Ectodermal cell (in vitro differentiated cells): Measurements from ENCODE around the gene SYNRG.
A peak's percentile ranks its signal among the peaks of the same experiment; 100 is the strongest.

Experiments used
- H3K27ac ChIP-seq: 2 replicates; pipeline ENCODE4 v1.7.0; 2013; ENCODE audit warnings: mild to moderate bottlenecking, low read depth, low read length; ENCODE audit not compliant: insufficient read depth, poor library complexity, severe bottlenecking
- H3K27me3 ChIP-seq: 2 replicates; pipeline ENCODE4 v1.7.0; 2013; ENCODE audit warnings: mild to moderate bottlenecking, low read length; ENCODE audit not compliant: insufficient read depth, control insufficient read depth, poor library complexity, severe bottlenecking
- H3K36me3 ChIP-seq: one replicate; pipeline ENCODE4 v1.7.0; 2013; ENCODE audit warnings: low read length; ENCODE audit not compliant: control insufficient read depth, insufficient read depth
- H3K4me1 ChIP-seq: one replicate; pipeline ENCODE4 v1.7.0; 2013; ENCODE audit warnings: low read length; ENCODE audit not compliant: control insufficient read depth, insufficient read depth
- H3K4me3 ChIP-seq: 2 replicates; pipeline ENCODE4 v1.7.0; 2013; ENCODE audit warnings: low read depth, low read length, control low read depth; ENCODE audit not compliant: insufficient read depth
- H3K9me3 ChIP-seq: 2 replicates; pipeline ENCODE4 v1.7.0; 2013; ENCODE audit warnings: mild to moderate bottlenecking, low read length, moderate library complexity; ENCODE audit not compliant: control insufficient read depth
- WGBS, 2 experiments: methylation state at CpG; one replicate each; pipeline ENCODE4 v1.1.7; 2013; ENCODE audit warnings: missing lambda C conversion rate in 2 of 2; 5-methylcytosine and 5-hydroxymethylcytosine counted together

Gene SYNRG

DNA sequence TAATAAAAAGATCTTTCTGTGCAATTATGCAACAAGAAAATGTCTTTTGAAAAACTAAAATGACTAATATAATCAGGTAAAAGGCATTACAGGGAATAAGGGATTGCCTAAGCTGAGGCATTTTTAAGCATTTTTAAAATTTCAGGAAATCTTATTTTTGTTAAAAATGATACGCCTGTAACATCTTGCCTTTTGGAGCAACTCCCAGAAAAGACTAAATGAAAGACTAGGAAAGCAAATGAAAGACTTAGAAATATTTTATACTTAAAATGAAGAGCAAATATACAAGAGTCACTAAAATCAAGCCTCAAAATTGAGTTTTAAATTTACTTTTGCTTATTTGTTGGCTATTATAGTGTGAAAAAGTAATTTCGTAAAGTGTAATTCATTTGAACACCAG lies 63.7 kb downstream of the SYNRG start:
- Histone ChIP-seq H3K27ac (no peak overlapping the region), H3K4me1 (peaks cover 18% of the 10 kb centered on the region), H3K4me3 (no peak overlapping the region), H3K36me3 (no peaks in the 10 kb centered on the region), H3K9me3 (no peaks in the 10 kb centered on the region), H3K27me3 (no peaks in the 10 kb centered on the region)
- 95 to 100% methylated on average over 1 to 2 of the region's 2 CpGs for WGBS, 2 experiments

DNA sequence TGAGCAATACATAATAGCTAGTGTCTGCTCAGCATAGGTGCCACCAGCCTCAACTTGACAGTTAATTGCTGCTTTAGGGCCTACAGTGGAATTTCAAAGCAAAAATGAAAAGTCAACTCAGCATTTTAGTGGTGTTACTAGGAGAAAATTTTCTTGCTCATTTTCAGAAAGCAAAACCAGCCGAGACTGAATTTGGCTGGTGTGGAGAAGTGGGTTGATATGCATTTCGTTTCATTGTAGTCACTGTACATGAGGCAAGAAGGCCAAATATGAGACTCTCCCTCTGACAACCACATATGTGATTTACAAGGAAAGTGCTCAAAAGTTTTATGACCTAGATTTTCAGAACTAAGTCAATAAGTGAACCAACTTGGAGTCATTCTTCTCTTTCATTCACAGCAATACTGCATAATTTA lies 65.6 kb downstream of the SYNRG start:
- no peak overlapping the region for H3K27ac ChIP-seq
- H3K4me1 ChIP-seq = peaks cover 18% of the 10 kb centered on the region
- H3K9me3 ChIP-seq = no peaks in the 10 kb centered on the region
- H3K36me3 ChIP-seq = peaks cover 11% of the 10 kb centered on the region
- H3K4me3 ChIP-seq = no peak overlapping the region
- 91 to 98% methylated on average over 2 of the region's 2 CpGs for WGBS, 2 experiments
- H3K27me3 ChIP-seq = no peaks in the 10 kb centered on the region

DNA sequence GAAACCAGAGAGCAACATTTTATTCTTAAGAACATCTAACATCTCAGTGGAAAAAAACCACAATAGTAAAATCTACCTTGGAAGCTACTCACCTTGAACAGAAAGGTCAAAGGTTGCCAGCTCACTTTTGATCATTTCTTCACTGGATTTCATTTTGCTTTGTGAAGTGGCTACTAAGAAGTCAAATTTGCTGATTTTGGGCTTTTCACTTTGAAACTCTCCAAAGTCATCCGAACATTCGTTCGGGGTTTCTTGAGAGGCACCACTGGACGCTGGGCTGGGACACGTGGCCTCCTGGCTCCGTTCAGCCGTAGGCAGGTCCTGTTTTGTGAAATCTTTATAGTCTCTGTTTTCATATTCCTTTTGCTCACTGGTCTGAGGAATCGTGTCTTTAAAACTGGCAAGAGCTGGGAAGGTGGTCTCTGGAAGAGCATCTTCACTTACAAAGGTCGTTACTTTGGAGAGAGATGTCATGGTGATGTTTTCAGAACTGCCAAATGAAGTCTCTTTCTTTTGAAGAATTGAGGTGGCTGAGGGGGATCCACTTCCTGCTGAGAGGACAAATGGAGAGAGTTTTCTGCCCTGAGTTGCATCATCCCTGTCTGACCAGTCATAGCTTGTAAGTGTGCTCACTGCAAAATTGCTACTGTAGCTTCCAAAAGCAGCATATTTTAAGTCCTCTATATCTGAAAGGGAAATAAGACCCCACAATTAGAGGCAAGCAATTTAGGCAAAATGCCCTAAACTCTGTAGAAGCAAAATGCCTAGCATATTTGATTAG lies 67.1 kb downstream of the SYNRG start:
- Histone ChIP-seq H3K27ac (peak overlapping the region; percentile 28), H3K4me3 (no peak overlapping the region), H3K27me3 (no peaks in the 10 kb centered on the region), H3K36me3 (peaks cover 18% of the 10 kb centered on the region), H3K4me1 (peaks cover 12% of the 10 kb centered on the region), H3K9me3 (no peaks in the 10 kb centered on the region)
- WGBS, 2 experiments = 79 to 83% methylated on average over 9 of the region's 9 CpGs

DNA sequence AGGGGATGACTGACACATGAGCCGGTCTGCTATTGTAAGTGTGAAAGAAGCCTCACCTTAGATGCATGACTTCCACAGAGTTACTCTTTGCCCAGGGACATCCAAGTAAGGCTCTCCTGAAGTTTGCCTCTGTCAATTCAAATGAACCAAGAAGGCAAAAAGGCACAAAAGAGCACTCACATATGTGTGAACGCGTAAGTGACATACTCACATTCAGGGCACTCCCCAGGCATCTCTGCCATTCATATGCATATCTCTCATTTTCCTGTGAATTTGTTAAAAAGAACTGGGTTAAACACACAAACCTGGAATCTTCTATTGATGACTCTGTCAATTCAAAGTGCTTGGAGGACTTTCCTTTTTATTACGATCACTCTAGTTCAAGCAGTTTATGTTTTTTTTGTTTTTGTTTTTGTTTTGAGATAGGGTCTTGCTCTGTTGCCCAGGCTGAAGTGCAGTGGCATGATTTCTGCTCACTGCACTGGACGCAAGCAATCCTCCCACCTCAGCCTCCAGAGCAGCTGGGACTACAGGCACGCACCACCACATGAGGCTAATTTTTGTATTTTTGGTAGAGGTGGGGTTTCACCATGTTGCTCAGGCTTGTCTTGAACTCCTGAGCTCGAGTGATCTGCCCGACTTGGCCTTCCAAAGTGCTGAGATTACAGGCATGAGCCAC lies 70.1 kb downstream of the SYNRG start:
- WGBS, 2 experiments = 95% methylated on average over 8 of the region's 8 CpGs
- Histone ChIP-seq H3K4me1 (peaks cover 12% of the 10 kb centered on the region), H3K9me3 (no peaks in the 10 kb centered on the region), H3K27me3 (no peaks in the 10 kb centered on the region), H3K4me3 (no peak overlapping the region), H3K27ac (no peak overlapping the region), H3K36me3 (peaks cover 29% of the 10 kb centered on the region)

DNA sequence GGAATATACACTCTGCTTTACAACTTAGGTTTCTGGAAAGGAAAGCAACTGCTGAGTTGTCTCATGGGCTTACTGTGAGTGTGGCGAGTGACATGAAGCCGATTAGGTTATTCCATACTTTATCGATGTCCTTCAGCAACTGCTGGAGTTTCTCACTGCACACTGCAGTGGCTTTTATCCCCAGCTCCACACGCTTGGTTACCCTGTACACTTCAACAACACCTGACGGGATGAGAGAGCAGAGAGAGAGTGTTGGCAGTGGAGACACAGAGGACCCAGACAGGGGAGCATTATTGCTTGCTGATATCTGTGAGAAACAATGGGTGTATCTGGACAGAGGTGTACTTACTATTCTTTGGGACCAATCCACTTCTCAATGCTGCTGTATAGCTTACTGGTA lies 73.3 kb downstream of the SYNRG start:
- Histone ChIP-seq H3K36me3 (peaks cover 29% of the 10 kb centered on the region), H3K27ac (no peak overlapping the region), H3K9me3 (no peaks in the 10 kb centered on the region), H3K4me3 (no peak overlapping the region), H3K27me3 (no peaks in the 10 kb centered on the region), H3K4me1 (no peaks in the 10 kb centered on the region)
- WGBS, 2 experiments = 98% methylated on average over 5 of the region's 5 CpGs

DNA sequence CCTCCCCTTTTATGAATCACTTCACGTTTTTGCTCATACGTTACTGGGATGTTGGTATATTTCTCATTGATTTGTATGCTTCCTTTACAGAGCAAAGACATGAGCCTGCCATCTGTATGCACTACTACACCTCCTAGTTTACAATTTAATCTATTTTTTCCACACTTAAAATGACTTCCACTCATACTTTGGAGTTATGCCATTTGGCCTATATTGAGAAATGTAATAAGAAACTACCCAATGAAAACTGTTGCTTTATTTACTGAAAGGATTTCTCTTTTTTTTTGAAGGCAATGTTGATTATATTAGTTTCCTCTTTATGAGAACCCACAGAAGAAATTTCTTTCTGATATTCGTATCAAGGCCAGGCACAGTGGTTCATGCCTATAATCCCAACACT lies 76.5 kb downstream of the SYNRG start:
- WGBS, 2 experiments = 91 to 93% methylated on average over 1 to 3 of the region's 3 CpGs
- no peaks in the 10 kb centered on the region for H3K4me1 ChIP-seq
- no peak overlapping the region for H3K4me3 ChIP-seq
- H3K27ac ChIP-seq = no peak overlapping the region
- peaks cover 23% of the 10 kb centered on the region for H3K36me3 ChIP-seq
- H3K9me3 ChIP-seq = no peaks in the 10 kb centered on the region
- no peaks in the 10 kb centered on the region for H3K27me3 ChIP-seq

DNA sequence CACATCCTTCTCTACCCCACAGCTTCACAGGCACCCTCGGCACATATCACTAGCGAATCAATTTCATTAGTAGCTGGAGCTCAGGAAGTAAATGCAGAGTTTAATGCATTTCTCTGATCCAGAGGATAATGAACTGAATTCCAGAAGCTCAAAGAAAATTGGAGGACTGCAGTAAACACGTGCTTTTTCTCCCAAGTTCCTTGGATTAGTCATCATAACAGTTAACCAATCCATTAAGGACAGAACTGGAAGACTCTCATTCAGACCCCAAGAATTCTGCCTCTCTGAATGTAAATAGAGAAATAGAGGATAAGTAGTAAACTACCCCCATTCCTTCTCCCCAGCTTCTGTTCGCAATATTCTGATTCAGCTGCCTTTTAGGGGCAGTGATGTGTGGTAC lies 78.8 kb downstream of the SYNRG start:
- H3K4me1 ChIP-seq = no peaks in the 10 kb centered on the region
- no peaks in the 10 kb centered on the region for H3K9me3 ChIP-seq
- peaks cover 6% of the 10 kb centered on the region for H3K36me3 ChIP-seq
- no peak overlapping the region for H3K27ac ChIP-seq
- 89 to 91% methylated on average over 4 of the region's 4 CpGs for WGBS, 2 experiments
- no peaks in the 10 kb centered on the region for H3K27me3 ChIP-seq
- no peak overlapping the region for H3K4me3 ChIP-seq

DNA sequence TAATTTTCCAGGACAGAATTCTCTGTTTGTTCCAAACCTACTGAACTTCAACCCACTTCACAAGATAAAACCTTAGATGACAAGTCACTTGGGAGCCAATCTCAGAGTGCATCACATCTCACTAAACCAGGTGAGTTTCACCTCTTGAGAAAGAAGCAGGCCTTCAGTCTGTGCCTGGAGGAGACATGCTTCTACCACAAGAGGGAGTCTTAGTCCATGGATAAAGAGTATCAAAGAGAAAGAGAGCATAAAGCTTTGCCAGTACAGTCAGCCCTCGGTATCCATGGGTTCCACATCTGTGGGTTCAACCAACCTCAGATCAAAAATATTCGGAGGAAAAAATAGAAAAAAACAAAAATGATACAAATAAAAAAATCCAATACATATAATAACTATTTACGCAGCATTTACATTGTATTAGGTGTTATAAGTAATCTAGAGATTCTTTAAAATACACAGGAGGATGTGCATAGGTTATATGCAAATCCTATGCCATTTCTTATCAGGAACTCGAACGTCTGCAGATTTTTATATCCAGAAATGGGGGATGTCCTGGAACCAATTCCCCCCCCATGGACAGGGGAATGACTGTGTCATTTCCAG lies 81.9 kb downstream of the SYNRG start:
- Histone ChIP-seq H3K36me3 (peaks cover 10% of the 10 kb centered on the region), H3K9me3 (no peaks in the 10 kb centered on the region), H3K27ac (no peak overlapping the region), H3K27me3 (no peaks in the 10 kb centered on the region), H3K4me1 (no peaks in the 10 kb centered on the region), H3K4me3 (no peak overlapping the region)
- 85 to 94% methylated on average over 2 to 5 of the region's 5 CpGs for WGBS, 2 experiments

DNA sequence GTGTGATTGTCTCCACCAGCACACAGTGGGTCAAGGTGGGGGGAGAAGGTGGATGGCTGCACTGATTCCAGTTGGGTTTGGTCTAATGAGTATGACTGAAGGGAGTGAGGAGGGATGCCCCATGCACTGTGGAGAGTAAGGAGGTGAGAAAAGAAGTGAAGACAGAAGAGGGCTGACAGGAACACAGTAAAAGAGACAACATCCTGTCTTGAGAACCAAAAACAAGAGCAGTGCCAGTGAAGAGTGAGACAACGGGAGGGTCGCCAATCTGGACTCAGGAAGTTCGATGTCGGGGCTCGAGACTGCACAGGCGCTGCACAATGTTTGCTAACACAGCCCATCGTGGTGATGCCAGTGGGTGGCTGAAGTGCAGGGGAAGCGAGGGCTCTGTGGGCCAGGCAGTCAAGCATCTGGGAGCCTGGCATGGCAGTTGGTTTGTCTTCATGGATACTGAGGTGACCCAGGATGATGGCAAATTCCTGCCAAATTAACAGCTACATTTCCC lies 85.5 kb downstream of the SYNRG start:
- Histone ChIP-seq H3K4me1 (no peaks in the 10 kb centered on the region), H3K36me3 (peaks cover 10% of the 10 kb centered on the region), H3K27me3 (no peaks in the 10 kb centered on the region), H3K9me3 (no peaks in the 10 kb centered on the region), H3K4me3 (no peak overlapping the region), H3K27ac (no peak overlapping the region)
- WGBS, 2 experiments = 94 to 96% methylated on average over 8 of the region's 8 CpGs

DNA sequence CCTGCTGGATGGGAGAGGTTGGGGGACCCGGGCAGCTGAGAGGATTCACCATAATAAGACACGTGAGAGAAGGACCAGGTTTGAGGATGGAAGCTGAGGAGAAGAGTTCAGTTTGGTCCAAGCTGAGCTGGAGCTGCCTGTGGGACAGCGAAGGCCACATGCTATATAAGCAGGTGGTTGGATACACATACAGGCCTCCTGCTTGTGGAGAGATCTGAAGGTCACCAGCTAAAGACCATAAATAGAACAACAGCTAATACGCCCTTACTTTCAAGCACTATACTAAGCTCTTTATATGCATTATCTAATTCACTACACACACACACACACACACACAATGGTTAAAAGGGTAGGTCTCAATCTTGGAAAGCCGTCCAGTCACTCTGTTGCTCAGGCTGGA lies 87.4 kb downstream of the SYNRG start:
- no peaks in the 10 kb centered on the region for H3K4me1 ChIP-seq
- no peaks in the 10 kb centered on the region for H3K27me3 ChIP-seq
- no peaks in the 10 kb centered on the region for H3K9me3 ChIP-seq
- peaks cover 10% of the 10 kb centered on the region for H3K36me3 ChIP-seq
- no peak overlapping the region for H3K4me3 ChIP-seq
- H3K27ac ChIP-seq = no peak overlapping the region
- WGBS, 2 experiments = 94 to 95% methylated on average over 5 of the region's 5 CpGs
